BE2C (cell line): ENCODE results near the gene MAPK8IP1.

ENCODE experiments used
- DNase-seq: peaks from one replicate; pipeline ENCODE4 v3.0.0-alpha.2; 2020
- H3K27me3 ChIP-seq: fragments of 250-450 bp; sonication (Bioruptor Pico); 2 replicates; pipeline ENCODE4 v1.5.1; 2020; ENCODE audit warnings: mild to moderate bottlenecking
- H3K36me3 ChIP-seq: fragments of 250-450 bp; sonication (Bioruptor Pico); 2 replicates; pipeline ENCODE4 v1.5.1; 2020; ENCODE audit warnings: mild to moderate bottlenecking
- H3K4me1 ChIP-seq: fragments of 250-450 bp; sonication (Bioruptor Pico); 2 replicates; pipeline ENCODE4 v1.5.1; 2020
- H3K4me3 ChIP-seq: 2 replicates; pipeline ENCODE4 v1.5.1; 2011; ENCODE audit warnings: low read depth, low read length
- H3K9me3 ChIP-seq: fragments of 250-450 bp; sonication (Bioruptor Pico); 2 replicates; pipeline ENCODE4 v1.5.1; 2020
- CTCF ChIP-seq: IDR thresholded peaks from 2 replicates; pipeline ENCODE4 v1.5.1; 2012; ENCODE audit warnings: mild to moderate bottlenecking, low read depth, low read length

Gene MAPK8IP1

GRCh38 chr11:45918331-45918941, 33.0 kb downstream of the MAPK8IP1 start:
- H3K9me3 ChIP-seq = no peaks in the 10 kb centered on the region
- peak; percentile 82 for DNase-seq
- no peak for TF ChIP-seq CTCF
- H3K36me3 ChIP-seq = no peaks in the 10 kb centered on the region
- H3K4me3 ChIP-seq = peak overlapping the region; percentile 86
- no peaks in the 10 kb centered on the region for H3K4me1 ChIP-seq
- H3K27me3 ChIP-seq = no peaks in the 10 kb centered on the region

- Histone ChIP-seq H3K4me1 (no peaks in the 10 kb centered on the region), H3K4me3 (no peak overlapping the region), H3K9me3 (no peaks in the 10 kb centered on the region), H3K36me3 (no peaks in the 10 kb centered on the region), H3K27me3 (no peaks in the 10 kb centered on the region)
- TF ChIP-seq CTCF = no peak
- DNase-seq = no peak
Measured at GRCh38 chr11:45918962-45919675, 33.7 kb downstream of the MAPK8IP1 start.

GRCh38 chr11:45919806-45920530, 34.5 kb downstream of the MAPK8IP1 start:
- no peaks in the 10 kb centered on the region for H3K9me3 ChIP-seq
- no peaks in the 10 kb centered on the region for H3K4me1 ChIP-seq
- H3K36me3 ChIP-seq = no peaks in the 10 kb centered on the region
- no peak for TF ChIP-seq CTCF
- H3K4me3 ChIP-seq = no peak overlapping the region
- DNase-seq = no peak
- no peaks in the 10 kb centered on the region for H3K27me3 ChIP-seq

- no peaks in the 10 kb centered on the region for H3K9me3 ChIP-seq
- no peak overlapping the region for H3K4me3 ChIP-seq
- no peaks in the 10 kb centered on the region for H3K4me1 ChIP-seq
- no peak for DNase-seq
- no peaks in the 10 kb centered on the region for H3K27me3 ChIP-seq
- H3K36me3 ChIP-seq = no peaks in the 10 kb centered on the region
- TF ChIP-seq CTCF = no peak
Measured at GRCh38 chr11:45920531-45921477, 35.4 kb downstream of the MAPK8IP1 start.

- TF ChIP-seq CTCF = no peak
- no peaks in the 10 kb centered on the region for H3K27me3 ChIP-seq
- no peaks in the 10 kb centered on the region for H3K36me3 ChIP-seq
- H3K9me3 ChIP-seq = no peaks in the 10 kb centered on the region
- H3K4me3 ChIP-seq = peak overlapping the region; percentile 29
- DNase-seq = no peak
- H3K4me1 ChIP-seq = no peaks in the 10 kb centered on the region
Measured at GRCh38 chr11:45921561-45922424, 36.3 kb downstream of the MAPK8IP1 start.
